ENCODE results near the gene SPARCL1.

The SPARCL1 gene, protein sequence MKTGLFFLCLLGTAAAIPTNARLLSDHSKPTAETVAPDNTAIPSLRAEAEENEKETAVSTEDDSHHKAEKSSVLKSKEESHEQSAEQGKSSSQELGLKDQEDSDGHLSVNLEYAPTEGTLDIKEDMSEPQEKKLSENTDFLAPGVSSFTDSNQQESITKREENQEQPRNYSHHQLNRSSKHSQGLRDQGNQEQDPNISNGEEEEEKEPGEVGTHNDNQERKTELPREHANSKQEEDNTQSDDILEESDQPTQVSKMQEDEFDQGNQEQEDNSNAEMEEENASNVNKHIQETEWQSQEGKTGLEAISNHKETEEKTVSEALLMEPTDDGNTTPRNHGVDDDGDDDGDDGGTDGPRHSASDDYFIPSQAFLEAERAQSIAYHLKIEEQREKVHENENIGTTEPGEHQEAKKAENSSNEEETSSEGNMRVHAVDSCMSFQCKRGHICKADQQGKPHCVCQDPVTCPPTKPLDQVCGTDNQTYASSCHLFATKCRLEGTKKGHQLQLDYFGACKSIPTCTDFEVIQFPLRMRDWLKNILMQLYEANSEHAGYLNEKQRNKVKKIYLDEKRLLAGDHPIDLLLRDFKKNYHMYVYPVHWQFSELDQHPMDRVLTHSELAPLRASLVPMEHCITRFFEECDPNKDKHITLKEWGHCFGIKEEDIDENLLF

DNA sequence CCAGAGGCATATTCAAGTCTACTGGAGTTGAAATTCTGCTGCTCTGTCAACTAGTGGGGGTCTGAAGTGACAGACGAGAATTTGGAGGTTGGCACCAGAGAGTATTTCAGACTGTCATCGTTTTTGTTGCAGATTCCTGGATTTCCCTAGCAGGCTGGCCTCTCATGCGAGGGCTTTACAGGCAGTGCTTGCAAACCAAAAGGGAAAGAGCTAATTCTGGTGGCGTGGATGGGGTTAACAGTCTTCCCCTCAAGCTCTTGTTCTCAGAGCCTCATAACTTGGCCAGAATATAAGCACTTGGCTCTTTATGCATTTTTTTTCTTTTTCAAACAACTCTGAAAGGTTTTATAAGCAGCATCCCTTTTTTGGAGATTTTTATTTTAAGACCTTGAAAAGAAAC lies at the start of gene SPARCL1:
SPARCL1 (minus strand) TSS at position 190 of the 400 bp plus-strand sequence. CDS start 29,802 bp downstream, outside the sequence.
- Histone ChIP-seq H3K4me1 (ENCODE audit: low read length) (no peaks in the 10 kb centered on the region), H3F3A (ENCODE audit: insufficient read depth, low read length) (no peaks in the 10 kb centered on the region), H3K27me3 (replicated peaks; ENCODE audit: insufficient read depth, low read length) (no peaks in the 10 kb centered on the region), H3K9me2 (replicated peaks; ENCODE audit: insufficient read depth, low read length) (no peaks in the 10 kb centered on the region), H2AFZ (ENCODE audit: low read length) (no peak within 1 kb of the TSS), H3K4me3 (ENCODE audit: low read length) (no peak within 1 kb of the TSS), H3K36me3 (replicated peaks; ENCODE audit: insufficient read depth, low read length) (no peaks in the 10 kb centered on the region), H3K9me3 (replicated peaks; ENCODE audit: insufficient read depth, low read length) (no peaks in the 10 kb centered on the region), H3K4me2 (ENCODE audit: low read depth, low read length) (no peak within 1 kb of the TSS), H3K79me2 (ENCODE audit: low read length) (no peaks in the 10 kb centered on the region), H3K27ac (ENCODE audit: low read length) (no peak within 1 kb of the TSS), H3K9ac (ENCODE audit: low read length) (no peak within 1 kb of the TSS), H4K20me1 (ENCODE audit: insufficient read depth, low read length) (no peaks in the 10 kb centered on the region)
- TF ChIP-seq, protein P1, sequence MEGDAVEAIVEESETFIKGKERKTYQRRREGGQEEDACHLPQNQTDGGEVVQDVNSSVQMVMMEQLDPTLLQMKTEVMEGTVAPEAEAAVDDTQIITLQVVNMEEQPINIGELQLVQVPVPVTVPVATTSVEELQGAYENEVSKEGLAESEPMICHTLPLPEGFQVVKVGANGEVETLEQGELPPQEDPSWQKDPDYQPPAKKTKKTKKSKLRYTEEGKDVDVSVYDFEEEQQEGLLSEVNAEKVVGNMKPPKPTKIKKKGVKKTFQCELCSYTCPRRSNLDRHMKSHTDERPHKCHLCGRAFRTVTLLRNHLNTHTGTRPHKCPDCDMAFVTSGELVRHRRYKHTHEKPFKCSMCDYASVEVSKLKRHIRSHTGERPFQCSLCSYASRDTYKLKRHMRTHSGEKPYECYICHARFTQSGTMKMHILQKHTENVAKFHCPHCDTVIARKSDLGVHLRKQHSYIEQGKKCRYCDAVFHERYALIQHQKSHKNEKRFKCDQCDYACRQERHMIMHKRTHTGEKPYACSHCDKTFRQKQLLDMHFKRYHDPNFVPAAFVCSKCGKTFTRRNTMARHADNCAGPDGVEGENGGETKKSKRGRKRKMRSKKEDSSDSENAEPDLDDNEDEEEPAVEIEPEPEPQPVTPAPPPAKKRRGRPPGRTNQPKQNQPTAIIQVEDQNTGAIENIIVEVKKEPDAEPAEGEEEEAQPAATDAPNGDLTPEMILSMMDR (IDR thresholded peaks at IDR 0.05; ENCODE audit: low read length): no peak
- no peak for TF ChIP-seq EZH2phosphoT487 (IDR thresholded peaks at IDR 0.05; ENCODE audit: low read length)
- no peak for TF ChIP-seq EZH2 (optimal IDR thresholded peaks at IDR 0.05; ENCODE audit: low read depth, low read length)
- no peak for DNase-seq

DNA sequence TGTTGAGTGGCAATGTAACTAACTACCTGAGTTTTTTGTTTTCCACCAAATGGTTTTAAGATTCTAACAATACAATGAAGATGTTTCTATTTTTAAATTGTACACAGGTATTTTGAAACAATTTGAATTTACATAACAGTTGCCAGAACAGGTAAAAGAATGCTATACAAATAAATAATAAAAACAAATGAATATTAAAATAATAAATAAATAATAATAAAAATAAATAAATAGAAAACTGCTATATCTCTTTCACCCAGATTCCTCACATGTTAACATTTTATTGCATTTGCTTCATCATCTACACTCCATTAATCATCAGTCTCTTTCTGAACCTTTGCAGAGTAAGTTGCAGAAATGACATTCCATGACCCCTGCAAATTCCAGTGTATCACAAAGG lies 46.8 kb upstream of the SPARCL1 start:
- no peak overlapping the region for H2AFZ ChIP-seq (ENCODE audit: low read length)
- no peak overlapping the region for H3K27ac ChIP-seq (ENCODE audit: low read length)
- DNase-seq: no peak
- no peaks in the 10 kb centered on the region for H4K20me1 ChIP-seq (ENCODE audit: insufficient read depth, low read length)
- H3K4me1 ChIP-seq (ENCODE audit: low read length): no peaks in the 10 kb centered on the region
- H3F3A ChIP-seq (ENCODE audit: insufficient read depth, low read length): no peaks in the 10 kb centered on the region
- H3K9me2 ChIP-seq (replicated peaks; ENCODE audit: insufficient read depth, low read length): no peaks in the 10 kb centered on the region
- TF ChIP-seq EZH2 (optimal IDR thresholded peaks at IDR 0.05; ENCODE audit: low read depth, low read length): no peak
- TF ChIP-seq, protein P1 (IDR thresholded peaks at IDR 0.05; ENCODE audit: low read length): no peak
- no peak for TF ChIP-seq EZH2phosphoT487 (IDR thresholded peaks at IDR 0.05; ENCODE audit: low read length)
- no peaks in the 10 kb centered on the region for H3K79me2 ChIP-seq (ENCODE audit: low read length)
- no peaks in the 10 kb centered on the region for H3K27me3 ChIP-seq (replicated peaks; ENCODE audit: insufficient read depth, low read length)
- H3K4me2 ChIP-seq (ENCODE audit: low read depth, low read length): no peak overlapping the region
- no peak overlapping the region for H3K9ac ChIP-seq (ENCODE audit: low read length)
- no peak overlapping the region for H3K4me3 ChIP-seq (ENCODE audit: low read length)
- no peaks in the 10 kb centered on the region for H3K36me3 ChIP-seq (replicated peaks; ENCODE audit: insufficient read depth, low read length)
- no peaks in the 10 kb centered on the region for H3K9me3 ChIP-seq (replicated peaks; ENCODE audit: insufficient read depth, low read length)

DNA sequence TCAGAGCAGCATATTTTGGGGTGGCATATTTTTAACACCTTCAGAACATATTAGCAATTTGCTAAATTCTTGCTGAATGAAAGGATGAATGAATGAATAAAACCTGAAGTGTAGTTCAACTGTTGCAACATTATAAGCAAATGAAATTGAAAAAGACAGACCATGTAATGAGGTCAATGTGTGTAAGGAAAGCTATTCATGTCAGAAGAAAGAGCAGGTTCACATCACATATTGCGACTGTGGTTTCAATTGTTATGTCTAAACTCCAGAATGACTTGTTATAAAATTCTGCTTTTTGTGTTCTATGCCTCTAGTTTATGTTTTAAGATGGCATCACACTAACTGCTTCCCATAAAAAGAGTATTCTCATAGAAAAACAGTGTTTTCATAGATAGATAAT lies 46.2 kb upstream of the SPARCL1 start:
- Histone ChIP-seq H3K4me2 (ENCODE audit: low read depth, low read length) (no peak overlapping the region), H3F3A (ENCODE audit: insufficient read depth, low read length) (no peaks in the 10 kb centered on the region), H3K79me2 (ENCODE audit: low read length) (no peaks in the 10 kb centered on the region), H3K27me3 (replicated peaks; ENCODE audit: insufficient read depth, low read length) (no peaks in the 10 kb centered on the region), H3K9me2 (replicated peaks; ENCODE audit: insufficient read depth, low read length) (no peaks in the 10 kb centered on the region), H4K20me1 (ENCODE audit: insufficient read depth, low read length) (no peaks in the 10 kb centered on the region), H3K4me1 (ENCODE audit: low read length) (no peaks in the 10 kb centered on the region), H2AFZ (ENCODE audit: low read length) (no peak overlapping the region), H3K9ac (ENCODE audit: low read length) (no peak overlapping the region), H3K36me3 (replicated peaks; ENCODE audit: insufficient read depth, low read length) (no peaks in the 10 kb centered on the region), H3K4me3 (ENCODE audit: low read length) (no peak overlapping the region), H3K9me3 (replicated peaks; ENCODE audit: insufficient read depth, low read length) (no peaks in the 10 kb centered on the region), H3K27ac (ENCODE audit: low read length) (no peak overlapping the region)
- no peak for DNase-seq
- TF ChIP-seq, protein P1 (IDR thresholded peaks at IDR 0.05; ENCODE audit: low read length): no peak
- TF ChIP-seq EZH2 (optimal IDR thresholded peaks at IDR 0.05; ENCODE audit: low read depth, low read length): no peak
- TF ChIP-seq EZH2phosphoT487 (IDR thresholded peaks at IDR 0.05; ENCODE audit: low read length): no peak

All from MM.1S (cell line).